HG02852 (cell line): ENCODE data around the gene HAAO.
A peak's percentile ranks its signal among the peaks of the same experiment; 100 is the strongest.

Experiments used
- ATAC-seq: cut with Tn5 transposase; IDR thresholded peaks from one replicate; pipeline ENCODE4 v1.9.1; 2021; ENCODE audit warnings: mild to moderate bottlenecking, moderate library complexity; ENCODE audit not compliant: unreplicated experiment

Gene HAAO

DNA sequence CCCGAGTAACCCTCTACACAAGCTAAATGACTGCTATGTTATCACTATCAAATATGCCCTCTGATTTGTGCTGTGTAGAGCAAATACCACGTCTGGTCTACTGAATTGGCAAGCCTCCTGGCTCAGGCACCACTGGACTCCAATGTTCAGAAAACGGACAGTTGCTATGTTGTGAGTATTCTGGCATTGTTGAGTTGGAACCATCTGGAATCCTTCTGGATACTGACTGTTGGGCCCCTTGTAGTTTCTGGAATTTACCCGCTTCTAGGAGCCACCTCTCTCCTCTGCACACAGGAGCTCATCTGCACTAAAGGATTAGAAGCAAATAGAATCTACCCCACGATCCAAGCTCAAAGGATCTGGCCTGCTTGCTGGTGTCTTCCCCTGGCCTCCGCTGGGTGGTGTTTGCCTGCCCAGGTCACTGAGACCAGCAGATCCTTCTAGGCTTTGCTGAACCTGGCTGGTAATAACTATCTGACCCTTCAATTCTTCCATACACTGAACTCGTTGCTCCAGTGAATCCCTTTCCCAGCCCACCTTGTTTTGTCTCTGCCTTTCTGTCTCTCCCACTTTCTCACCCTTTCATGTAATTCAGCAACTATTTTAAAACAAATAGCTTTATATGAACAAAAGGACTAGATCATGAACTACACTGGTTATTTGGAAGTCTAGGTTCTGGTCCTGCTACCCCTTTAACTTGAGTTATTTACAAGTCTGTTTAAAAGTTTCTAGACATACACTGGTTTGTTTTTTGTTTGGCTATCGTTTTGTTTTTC lies 2.1 kb upstream of the HAAO start:
- no peak for ATAC-seq

DNA sequence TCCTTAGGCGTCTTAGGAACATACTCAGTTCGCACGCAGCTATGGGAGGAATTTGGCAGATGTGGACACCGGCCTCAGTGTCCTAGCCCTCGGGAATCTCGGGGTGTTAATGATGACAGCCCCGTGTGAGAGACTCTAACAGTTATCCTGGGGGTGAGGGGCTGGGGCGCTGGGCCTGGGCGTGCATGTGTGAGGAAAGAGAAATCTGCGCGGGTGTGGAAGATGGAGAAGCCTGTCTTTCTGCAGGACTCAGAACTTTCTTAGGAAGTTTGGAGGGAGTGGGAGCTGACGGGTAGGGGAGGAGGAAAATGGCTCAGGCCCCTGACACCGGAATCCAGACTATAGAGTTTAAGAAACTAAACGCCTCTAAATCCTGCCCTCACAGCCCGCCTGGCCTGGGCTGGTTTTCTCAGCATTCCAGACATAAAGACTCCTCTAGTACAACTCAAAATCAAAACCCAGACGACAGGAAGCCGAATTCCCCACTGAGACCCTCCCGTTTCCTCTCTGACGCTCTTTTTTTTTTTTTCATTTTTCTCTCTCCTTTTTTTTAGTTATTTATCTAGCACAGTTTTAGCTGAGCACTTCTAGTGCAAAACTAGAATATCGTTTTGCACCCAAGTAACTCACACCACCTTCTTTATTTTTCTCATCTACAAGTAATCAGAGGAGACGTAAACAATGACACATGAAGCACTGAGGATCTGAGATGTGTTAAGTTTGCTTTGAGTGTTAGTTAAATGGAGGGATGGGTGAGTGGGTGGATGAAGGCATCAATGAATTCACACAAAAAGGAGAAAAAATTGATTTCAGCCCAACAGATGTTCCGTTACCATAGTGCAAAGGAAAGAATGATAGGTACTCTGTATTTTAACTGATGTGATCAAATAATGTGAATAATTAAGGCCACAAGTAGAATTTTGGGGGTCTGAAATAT lies 1.2 kb upstream of the HAAO start:
- ATAC-seq: peak; percentile 7

DNA sequence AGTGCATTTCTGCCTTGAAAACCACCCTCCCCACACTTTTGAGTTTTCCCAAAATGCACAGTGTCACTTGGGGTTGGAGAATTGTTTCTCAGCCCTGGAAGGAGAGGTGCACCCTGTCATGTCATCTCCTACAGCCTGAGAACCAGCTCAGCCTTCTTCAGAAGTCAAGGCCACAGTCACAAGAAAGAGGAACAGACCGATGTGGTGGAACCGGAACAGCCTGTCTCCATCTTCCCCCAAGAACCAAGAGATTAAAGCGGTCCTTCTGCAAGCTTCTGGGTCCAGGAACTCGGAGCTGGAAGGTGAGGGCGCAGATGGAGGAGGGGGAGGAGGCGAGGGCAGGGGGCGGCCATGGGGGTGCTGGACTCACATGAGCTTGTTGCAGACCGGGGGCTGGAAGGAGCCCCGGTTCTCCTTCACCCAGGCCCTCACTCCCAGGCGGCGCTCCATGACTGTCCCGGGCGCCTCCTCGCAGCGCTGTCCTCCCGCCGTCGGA lies 248 bp downstream of the HAAO start:
- peak; percentile 26 for ATAC-seq

- ATAC-seq: no peak
These were observed 777 bp downstream of the HAAO start for GRCh38 chr2:42791606-42792005.

- ATAC-seq: no peak
These were observed 2.6 kb downstream of the HAAO start for GRCh38 chr2:42789751-42790150.

- ATAC-seq: no peak
These were observed 3.5 kb downstream of the HAAO start for GRCh38 chr2:42788882-42789281.

DNA sequence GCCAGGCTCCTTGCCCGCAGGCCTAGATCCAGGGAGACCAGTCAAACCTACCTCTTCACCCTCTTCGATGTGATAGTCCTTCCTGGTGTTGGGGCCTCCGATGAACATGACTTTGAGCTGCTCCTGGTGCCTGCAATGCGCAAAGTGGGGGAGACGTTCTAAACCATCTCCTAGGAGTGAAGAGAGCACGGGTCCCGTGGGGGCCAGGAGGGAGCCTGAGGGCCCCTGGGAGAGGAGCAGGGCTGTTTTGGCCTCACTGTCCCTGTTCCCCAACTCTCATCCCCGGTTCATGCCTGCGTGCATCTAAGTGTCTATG lies 3.9 kb downstream of the HAAO start:
- no peak for ATAC-seq

DNA sequence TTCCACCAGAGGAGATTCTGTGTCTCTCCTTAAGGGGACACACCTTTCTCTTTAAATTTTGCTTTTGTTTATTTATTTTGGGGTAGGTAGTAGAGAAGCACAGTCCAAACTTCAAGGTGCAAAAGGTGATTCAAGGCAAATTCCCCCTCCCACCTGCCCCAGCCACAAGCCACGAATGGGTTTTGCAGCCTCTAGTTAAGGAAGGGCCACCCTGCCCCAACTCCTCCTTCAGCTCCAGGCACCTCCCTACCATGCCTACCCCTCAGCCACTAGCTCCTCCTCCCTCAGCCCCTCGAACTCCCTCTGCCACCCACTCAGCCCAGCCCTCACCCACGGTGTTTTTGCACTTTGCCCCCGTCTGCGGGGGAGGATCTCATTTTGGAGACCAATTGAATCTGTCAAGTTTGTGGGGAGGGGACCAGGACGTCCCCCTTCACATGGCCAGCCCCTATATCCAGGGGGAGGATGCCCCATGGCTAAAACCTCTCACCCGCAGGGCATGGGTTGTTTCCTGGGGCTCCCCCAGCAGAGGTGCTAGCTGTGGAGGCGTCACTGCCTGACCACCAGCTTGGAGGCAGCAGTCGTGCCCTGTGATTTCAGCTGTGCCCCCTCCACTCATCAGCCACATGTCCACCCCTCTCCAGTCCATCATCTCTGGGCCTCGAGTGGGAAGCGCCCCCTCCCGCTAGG lies 4.5 kb downstream of the HAAO start:
- ATAC-seq: no peak

GRCh38 chr2:42787424-42787787 lies 5.0 kb downstream of the HAAO start:
- ATAC-seq: no peak

DNA sequence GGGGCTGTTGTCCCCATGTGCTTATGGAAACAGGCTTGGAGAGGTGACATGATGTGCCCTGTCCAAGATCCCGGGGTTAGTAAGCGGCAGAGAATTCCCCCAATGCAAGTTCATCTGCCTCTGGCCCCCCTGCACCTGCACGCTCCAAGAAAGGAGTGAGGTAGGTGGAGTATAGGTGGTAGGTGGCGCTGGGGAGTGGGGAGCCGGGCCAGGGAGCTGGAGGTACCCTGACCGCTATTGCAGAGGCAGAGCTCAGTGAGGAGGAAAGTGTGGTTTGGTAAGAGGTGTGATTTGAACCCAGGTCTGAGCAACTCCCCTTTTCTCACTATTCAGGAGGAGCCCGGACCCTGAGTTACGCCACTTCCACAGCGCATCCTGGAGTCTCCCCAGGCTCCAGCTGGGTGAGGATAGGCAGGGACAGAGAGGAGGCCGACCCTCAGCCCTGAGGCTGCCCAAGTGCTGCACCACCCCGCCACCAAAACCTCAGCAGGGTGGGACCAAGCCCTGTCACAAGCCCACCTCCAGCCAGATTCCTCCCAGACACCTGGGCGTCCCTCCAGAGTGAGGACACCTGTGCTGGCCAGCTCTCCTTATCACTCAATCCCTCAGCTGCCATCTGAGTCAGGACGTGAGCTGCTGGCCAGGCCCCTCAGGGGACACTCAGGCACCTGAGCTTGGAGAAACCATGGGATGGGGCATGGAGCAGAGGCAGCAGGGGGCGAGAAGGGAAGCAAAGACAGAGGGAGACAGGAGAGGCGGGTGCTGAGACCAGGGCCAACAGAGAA lies 5.6 kb downstream of the HAAO start:
- ATAC-seq: no peak

GRCh38 chr2:42784204-42784880 lies 8.0 kb downstream of the HAAO start:
- no peak for ATAC-seq

DNA sequence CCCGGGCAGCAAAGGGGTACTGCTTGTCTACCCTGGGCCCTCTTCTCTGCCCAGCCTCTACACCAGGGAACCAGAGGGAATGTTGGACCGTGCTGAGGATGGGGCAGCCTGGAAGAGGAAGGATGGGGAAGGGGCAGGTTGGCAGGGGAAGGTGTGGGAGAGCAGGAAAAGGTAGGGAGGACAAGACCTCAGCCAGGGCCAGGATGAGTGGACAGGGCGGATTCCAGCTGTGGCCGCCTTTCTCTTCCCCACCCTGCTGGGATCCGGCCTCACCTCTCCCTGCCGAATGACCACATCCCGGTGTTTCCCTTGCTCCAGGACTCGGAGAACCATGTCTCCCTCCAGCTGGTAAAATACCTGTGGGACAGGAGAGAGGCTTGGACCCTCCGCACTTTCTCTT lies 8.9 kb downstream of the HAAO start:
- no peak for ATAC-seq

DNA sequence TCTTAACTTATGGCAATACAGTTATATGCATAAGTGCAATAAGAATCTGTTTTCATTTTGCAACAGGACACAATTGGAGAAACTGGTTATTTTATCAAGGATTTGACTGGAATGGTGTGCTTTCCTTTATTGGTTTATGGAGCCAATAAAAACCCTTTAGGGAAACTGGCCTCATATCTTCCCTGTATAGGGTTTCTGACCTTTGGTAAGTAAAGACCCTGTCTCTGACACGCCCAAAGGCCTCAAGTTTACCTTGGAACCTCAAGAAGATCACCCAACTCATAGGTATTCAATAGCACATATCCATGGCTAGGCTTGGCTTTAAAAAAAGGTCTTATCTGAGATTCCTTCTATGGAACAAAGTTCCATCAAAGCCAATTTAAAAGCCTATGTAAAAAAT lies 11.2 kb downstream of the HAAO start:
- ATAC-seq: no peak

DNA sequence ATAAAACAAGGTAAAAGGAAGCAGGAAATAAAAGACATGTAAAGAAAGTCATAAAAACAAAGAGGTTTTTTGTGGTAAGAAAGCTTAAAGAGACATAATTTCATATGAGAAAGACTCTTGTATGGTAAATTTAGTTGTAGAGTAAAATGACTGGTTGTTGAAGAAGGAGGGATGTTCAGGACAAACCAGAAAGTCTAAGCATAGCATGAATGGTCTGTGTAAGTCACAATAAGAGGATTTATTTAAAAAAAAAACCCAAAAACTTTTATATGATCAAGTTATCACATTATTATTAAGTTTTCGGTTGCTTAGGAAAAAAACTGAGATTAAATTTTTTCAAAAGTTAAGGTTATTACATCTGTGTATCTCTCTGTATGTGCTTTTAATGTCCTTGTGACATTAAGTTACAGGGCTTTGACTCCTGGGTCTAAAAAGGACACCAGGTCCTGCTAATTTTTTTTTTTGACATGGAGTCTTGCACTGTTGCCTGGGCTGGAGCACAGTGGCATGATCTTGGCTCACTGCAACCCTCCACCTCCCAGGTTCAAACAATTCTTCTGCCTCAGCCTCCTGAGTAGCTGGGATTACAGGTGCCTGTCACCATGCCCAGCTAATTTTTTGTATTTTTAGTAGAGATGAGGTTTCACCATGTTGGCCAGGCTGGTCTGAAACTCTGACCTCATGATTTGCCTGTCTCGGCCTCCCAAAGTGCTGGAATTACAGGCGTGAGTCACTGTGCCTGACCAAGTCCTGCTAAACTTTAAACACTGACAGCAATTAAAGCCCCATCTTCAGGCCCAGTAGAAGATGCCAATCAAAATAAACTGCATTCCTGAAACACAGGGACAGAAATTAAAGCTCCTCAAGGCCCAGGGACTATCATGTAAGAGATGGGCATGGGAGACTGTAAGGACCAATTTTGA lies 14.2 kb downstream of the HAAO start:
- ATAC-seq: no peak

GRCh38 chr2:42775810-42776209 lies 16.6 kb downstream of the HAAO start:
- no peak for ATAC-seq

DNA sequence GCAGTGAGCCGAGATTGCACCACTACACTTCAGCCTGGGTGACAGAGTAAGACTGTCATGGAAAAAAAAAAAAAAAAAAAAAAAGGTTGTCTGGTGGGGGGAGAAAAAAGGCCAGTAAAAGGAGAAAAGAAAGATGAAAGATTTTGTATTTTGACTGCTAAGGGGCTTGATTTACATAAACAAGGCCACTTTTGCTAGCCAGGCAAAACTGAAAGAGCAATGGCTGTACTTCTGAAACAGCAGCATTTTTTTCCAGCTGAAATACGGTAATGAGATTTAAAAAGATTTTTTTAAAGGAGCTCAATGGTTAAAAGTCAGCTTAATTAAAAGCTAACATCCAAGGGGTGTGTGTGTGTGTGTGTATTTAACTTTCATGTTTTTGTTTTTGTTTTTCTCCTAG lies 17.2 kb downstream of the HAAO start:
- ATAC-seq: no peak

- ATAC-seq: no peak
These were observed 20.7 kb downstream of the HAAO start for GRCh38 chr2:42771546-42772153.

DNA sequence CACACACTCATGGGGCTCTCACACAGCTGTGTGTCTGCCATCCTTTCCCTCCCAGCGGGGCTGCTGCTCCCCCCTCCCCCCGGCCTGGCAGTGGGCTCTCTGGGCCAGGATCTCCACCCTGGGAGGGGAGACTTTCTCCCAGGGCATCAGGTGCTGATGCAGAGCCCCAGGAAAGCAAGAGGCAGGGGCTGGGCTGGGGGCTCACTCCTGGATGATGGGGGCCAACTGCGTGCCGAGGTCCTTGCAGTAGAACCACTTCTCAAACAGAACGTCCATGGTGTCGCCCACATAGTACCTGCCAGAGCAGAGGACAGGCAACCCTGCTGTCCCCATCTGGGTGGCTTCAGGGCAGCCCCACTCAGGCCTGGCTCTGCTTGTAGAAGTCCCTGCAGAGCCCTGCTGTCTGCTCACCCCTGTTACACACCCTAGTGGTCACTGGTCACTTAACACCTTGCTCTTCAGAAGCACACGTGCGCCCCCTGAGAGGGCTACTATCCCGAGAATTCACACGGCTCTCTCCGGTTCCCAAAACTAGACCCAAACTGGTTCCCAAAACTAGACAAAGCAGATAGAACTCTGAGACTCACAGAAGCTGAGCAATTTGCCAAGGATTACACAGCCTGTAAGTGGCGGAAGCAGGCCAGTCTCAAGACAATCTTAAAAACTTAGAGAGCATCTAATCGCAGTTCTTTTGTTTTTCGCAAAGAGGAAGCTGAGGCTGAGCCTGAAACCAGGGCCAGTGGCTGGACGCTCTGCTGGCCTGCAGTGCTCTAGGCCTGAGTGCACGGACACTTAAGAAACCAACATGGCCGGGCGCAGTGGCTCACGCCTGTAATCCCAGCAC lies 21.9 kb downstream of the HAAO start:
- ATAC-seq: peak; percentile 55
